HepG2 (cell line): ENCODE data around the gene PLCB1. TPM values are rescaled to one million over a fixed set of nuclear protein-coding genes. Genes with fewer than 3 reads are reported as not detected.

ENCODE experiments used
- ARNT ChIP-seq: fragments of 450-650 bp; IDR thresholded peaks from 2 replicates; pipeline ENCODE4 v1.6.1; 2017
- CREB1 ChIP-seq, 2 experiments: fragments of 450-650 bp in 1 of 2; IDR thresholded peaks; 2 replicates each; pipeline ENCODE4 v1.6.1; 2016 to 2017; ENCODE audit warnings: control low read depth in 1 of 2, mild to moderate bottlenecking in 1 of 2, missing compliant biosample characterization in 1 of 2, missing genetic modification characterization in 1 of 2
- GATAD2A ChIP-seq: IDR thresholded peaks from 2 replicates; pipeline ENCODE4 v1.6.1; 2016
- MAFG ChIP-seq: sonication (generic); formaldehyde crosslinking; IDR thresholded peaks from 2 replicates; pipeline ENCODE4 v1.5.1; 2020; ENCODE audit warnings: mild to moderate bottlenecking, missing genetic modification reagents
- NFIC ChIP-seq: IDR thresholded peaks from 2 replicates; pipeline ENCODE4 v1.6.1; 2012; ENCODE audit warnings: mild to moderate bottlenecking, low read length, inconsistent platforms
- NFRKB ChIP-seq: fragments of 450-650 bp; IDR thresholded peaks from 2 replicates; pipeline ENCODE4 v1.6.1; 2017
- RAD21 ChIP-seq: fragments of 450-650 bp; formaldehyde crosslinking; IDR thresholded peaks from 2 replicates; pipeline ENCODE4 v1.5.0; 2020; ENCODE audit warnings: mild to moderate bottlenecking
- RCOR2 ChIP-seq: IDR thresholded peaks from 2 replicates; pipeline ENCODE4 v1.6.1; 2016; ENCODE audit warnings: missing biosample characterization, missing genetic modification reagents
- SIX4 ChIP-seq: sonication (generic); formaldehyde crosslinking; IDR thresholded peaks from 2 replicates; pipeline ENCODE4 v1.4.0; 2020; ENCODE audit warnings: missing genetic modification reagents
- SRSF1 ChIP-seq: fragments of 200-400 bp; formaldehyde crosslinking; optimal IDR thresholded peaks from 2 replicates; pipeline ENCODE3; 2017; ENCODE audit warnings: mild to moderate bottlenecking, low read depth, low read length, moderate library complexity
- SSRP1 ChIP-seq: IDR thresholded peaks from 2 replicates; pipeline ENCODE4 v1.6.1; 2016; ENCODE audit warnings: control low read depth
- STAG1 ChIP-seq: sonication (generic); formaldehyde crosslinking; IDR thresholded peaks from 2 replicates; pipeline ENCODE4 v1.4.0; 2020; ENCODE audit warnings: missing genetic modification reagents
- TBL1XR1 ChIP-seq: fragments of 150-350 bp; IDR thresholded peaks from 2 replicates; pipeline ENCODE4 v1.6.1; 2014; ENCODE audit warnings: borderline replicate concordance, low read length; ENCODE audit not compliant: partially characterized antibody
- ZEB1 ChIP-seq: IDR thresholded peaks from 2 replicates; pipeline ENCODE4 v1.6.1; 2012; ENCODE audit warnings: mild to moderate bottlenecking, low read depth, inconsistent platforms; ENCODE audit not compliant: insufficient replicate concordance
- ZNF264 ChIP-seq: sonication (generic); formaldehyde crosslinking; IDR thresholded peaks from 2 replicates; pipeline ENCODE4 v1.4.0; 2020; ENCODE audit warnings: missing genetic modification reagents
- ZSCAN9 ChIP-seq: IDR thresholded peaks from 2 replicates; pipeline ENCODE4 v1.6.1; 2016; ENCODE audit warnings: borderline replicate concordance
- polyA plus RNA-seq, 8 experiments: library from polyadenylated mRNA; depleted of rRNA in 3 of 8; stranded (reverse) in 7 of 8; unstranded in 1 of 8; fragments of >200 nt; fragmentation: Illumina TruSeq in 4 of 8; extraction: Trizol in 4 of 8; gene quantifications; 2 replicates each; pipeline versions ENCODE4 v1.2.1 to v1.2.3, GENCODE V29; 2011 to 2016; ENCODE audit warnings: low read depth in 4 of 8, missing spikeins in 1 of 8, mixed read lengths in 1 of 8; ENCODE audit not compliant: insufficient read depth in 1 of 8
- total RNA-seq, 5 experiments: library from RNA; depleted of rRNA; stranded (reverse); fragments of >200 nt; fragmentation: Illumina TruSeq; extraction: Trizol; gene quantifications; 2 replicates each; pipeline ENCODE4 v1.2.3, GENCODE V29; 2016; ENCODE audit warnings: low read depth in 1 of 5
- TF ChIP-seq, protein P1 (sequence below): sonication (generic); formaldehyde crosslinking; IDR thresholded peaks from 2 replicates; pipeline ENCODE4 v1.5.1; 2020; ENCODE audit warnings: mild to moderate bottlenecking, missing genetic modification reagents, borderline replicate concordance
- TF ChIP-seq, protein P2 (sequence below): sonication (generic); formaldehyde crosslinking; IDR thresholded peaks from 2 replicates; pipeline ENCODE4 v1.4.0; 2020; ENCODE audit warnings: missing genetic modification reagents
- TF ChIP-seq, protein P3 (sequence below), 2 experiments: fragments of 450-650 bp in 1 of 2; sonication (generic) in 1 of 2; formaldehyde crosslinking; IDR thresholded peaks; 2 replicates each; pipeline versions ENCODE4 v1.5.0 to v1.8.0; 2020 to 2022; ENCODE audit warnings: mild to moderate bottlenecking in 1 of 2, missing genetic modification reagents in 1 of 2
- TF ChIP-seq, protein P4 (sequence below): sonication (generic); formaldehyde crosslinking; IDR thresholded peaks from 2 replicates; pipeline ENCODE4 v1.5.0; 2020; ENCODE audit warnings: mild to moderate bottlenecking, missing genetic modification reagents, borderline replicate concordance

PLCB1 gene
- total and polyA plus RNA-seq, 2 of the 13 experiments (the other 11 are each of a cell fraction or from before 2014, with no cell fraction given), result 42.4 to 55.9 TPM

DNA sequence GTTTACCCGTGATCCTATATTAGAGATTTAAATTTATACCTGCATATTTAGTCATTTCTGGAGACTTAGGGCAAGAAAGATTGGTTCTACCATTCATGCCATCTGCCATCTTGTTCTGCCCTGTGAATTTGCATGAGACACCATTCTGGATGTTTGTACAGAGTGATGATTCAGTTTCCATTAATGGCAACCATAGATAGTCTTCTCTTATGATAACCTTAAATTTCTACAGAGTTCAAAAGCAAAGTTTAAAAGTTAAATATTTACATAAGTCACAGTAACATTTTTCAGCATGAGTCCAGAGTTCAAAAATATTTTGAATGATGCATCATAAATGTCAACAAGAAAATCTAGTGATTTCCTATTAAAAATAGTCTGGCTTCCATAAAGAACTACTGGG lies 23.2 kb downstream of the PLCB1 start (continued):
- TF ChIP-seq, protein P1, sequence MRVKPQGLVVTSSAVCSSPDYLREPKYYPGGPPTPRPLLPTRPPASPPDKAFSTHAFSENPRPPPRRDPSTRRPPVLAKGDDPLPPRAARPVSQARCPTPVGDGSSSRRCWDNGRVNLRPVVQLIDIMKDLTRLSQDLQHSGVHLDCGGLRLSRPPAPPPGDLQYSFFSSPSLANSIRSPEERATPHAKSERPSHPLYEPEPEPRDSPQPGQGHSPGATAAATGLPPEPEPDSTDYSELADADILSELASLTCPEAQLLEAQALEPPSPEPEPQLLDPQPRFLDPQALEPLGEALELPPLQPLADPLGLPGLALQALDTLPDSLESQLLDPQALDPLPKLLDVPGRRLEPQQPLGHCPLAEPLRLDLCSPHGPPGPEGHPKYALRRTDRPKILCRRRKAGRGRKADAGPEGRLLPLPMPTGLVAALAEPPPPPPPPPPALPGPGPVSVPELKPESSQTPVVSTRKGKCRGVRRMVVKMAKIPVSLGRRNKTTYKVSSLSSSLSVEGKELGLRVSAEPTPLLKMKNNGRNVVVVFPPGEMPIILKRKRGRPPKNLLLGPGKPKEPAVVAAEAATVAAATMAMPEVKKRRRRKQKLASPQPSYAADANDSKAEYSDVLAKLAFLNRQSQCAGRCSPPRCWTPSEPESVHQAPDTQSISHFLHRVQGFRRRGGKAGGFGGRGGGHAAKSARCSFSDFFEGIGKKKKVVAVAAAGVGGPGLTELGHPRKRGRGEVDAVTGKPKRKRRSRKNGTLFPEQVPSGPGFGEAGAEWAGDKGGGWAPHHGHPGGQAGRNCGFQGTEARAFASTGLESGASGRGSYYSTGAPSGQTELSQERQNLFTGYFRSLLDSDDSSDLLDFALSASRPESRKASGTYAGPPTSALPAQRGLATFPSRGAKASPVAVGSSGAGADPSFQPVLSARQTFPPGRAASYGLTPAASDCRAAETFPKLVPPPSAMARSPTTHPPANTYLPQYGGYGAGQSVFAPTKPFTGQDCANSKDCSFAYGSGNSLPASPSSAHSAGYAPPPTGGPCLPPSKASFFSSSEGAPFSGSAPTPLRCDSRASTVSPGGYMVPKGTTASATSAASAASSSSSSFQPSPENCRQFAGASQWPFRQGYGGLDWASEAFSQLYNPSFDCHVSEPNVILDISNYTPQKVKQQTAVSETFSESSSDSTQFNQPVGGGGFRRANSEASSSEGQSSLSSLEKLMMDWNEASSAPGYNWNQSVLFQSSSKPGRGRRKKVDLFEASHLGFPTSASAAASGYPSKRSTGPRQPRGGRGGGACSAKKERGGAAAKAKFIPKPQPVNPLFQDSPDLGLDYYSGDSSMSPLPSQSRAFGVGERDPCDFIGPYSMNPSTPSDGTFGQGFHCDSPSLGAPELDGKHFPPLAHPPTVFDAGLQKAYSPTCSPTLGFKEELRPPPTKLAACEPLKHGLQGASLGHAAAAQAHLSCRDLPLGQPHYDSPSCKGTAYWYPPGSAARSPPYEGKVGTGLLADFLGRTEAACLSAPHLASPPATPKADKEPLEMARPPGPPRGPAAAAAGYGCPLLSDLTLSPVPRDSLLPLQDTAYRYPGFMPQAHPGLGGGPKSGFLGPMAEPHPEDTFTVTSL (CRISPR knock-in tag), result peak; percentile 54; the same call in 1 of the 2 replicates
- no peak for TF ChIP-seq SIX4 (CRISPR knock-in tag)
- TF ChIP-seq, protein P2, sequence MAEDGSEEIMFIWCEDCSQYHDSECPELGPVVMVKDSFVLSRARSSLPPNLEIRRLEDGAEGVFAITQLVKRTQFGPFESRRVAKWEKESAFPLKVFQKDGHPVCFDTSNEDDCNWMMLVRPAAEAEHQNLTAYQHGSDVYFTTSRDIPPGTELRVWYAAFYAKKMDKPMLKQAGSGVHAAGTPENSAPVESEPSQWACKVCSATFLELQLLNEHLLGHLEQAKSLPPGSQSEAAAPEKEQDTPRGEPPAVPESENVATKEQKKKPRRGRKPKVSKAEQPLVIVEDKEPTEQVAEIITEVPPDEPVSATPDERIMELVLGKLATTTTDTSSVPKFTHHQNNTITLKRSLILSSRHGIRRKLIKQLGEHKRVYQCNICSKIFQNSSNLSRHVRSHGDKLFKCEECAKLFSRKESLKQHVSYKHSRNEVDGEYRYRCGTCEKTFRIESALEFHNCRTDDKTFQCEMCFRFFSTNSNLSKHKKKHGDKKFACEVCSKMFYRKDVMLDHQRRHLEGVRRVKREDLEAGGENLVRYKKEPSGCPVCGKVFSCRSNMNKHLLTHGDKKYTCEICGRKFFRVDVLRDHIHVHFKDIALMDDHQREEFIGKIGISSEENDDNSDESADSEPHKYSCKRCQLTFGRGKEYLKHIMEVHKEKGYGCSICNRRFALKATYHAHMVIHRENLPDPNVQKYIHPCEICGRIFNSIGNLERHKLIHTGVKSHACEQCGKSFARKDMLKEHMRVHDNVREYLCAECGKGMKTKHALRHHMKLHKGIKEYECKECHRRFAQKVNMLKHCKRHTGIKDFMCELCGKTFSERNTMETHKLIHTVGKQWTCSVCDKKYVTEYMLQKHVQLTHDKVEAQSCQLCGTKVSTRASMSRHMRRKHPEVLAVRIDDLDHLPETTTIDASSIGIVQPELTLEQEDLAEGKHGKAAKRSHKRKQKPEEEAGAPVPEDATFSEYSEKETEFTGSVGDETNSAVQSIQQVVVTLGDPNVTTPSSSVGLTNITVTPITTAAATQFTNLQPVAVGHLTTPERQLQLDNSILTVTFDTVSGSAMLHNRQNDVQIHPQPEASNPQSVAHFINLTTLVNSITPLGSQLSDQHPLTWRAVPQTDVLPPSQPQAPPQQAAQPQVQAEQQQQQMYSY, result no peak
- TF ChIP-seq SRSF1, result no peak
- no peak for TF ChIP-seq STAG1
- no peak for TF ChIP-seq RAD21 (CRISPR knock-in tag)
- TF ChIP-seq, protein P3, sequence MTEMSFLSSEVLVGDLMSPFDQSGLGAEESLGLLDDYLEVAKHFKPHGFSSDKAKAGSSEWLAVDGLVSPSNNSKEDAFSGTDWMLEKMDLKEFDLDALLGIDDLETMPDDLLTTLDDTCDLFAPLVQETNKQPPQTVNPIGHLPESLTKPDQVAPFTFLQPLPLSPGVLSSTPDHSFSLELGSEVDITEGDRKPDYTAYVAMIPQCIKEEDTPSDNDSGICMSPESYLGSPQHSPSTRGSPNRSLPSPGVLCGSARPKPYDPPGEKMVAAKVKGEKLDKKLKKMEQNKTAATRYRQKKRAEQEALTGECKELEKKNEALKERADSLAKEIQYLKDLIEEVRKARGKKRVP (CRISPR knock-in tag; IDR thresholded peaks at IDR 0.05), result peak in 1 of 2 experiments; percentile 52; a peak in 1 of 4 replicates
- TF ChIP-seq NFRKB, result no peak
- 0 out of 2 replicates have a peak, but pooled peaks have one; percentile 14 for TF ChIP-seq RCOR2 (CRISPR knock-in tag)
- no peak for TF ChIP-seq ZSCAN9 (CRISPR knock-in tag)
- peak; percentile 79 for TF ChIP-seq GATAD2A
- TF ChIP-seq TBL1XR1, result no peak
- peak; percentile 80; the same call in 1 of the 2 replicates for TF ChIP-seq NFIC
- TF ChIP-seq MAFG (CRISPR knock-in tag), result no peak
- TF ChIP-seq ARNT, result no peak
- TF ChIP-seq CREB1 (IDR thresholded peaks at IDR 0.05), result peak; percentile 15; the same call in 1 of the 2 replicates
- 0 out of 2 replicates have a peak, but pooled peaks have one; percentile 27 for TF ChIP-seq CREB1 (CRISPR knock-in tag; IDR thresholded peaks at IDR 0.05)
- no peak for TF ChIP-seq ZEB1
- TF ChIP-seq, protein P4, sequence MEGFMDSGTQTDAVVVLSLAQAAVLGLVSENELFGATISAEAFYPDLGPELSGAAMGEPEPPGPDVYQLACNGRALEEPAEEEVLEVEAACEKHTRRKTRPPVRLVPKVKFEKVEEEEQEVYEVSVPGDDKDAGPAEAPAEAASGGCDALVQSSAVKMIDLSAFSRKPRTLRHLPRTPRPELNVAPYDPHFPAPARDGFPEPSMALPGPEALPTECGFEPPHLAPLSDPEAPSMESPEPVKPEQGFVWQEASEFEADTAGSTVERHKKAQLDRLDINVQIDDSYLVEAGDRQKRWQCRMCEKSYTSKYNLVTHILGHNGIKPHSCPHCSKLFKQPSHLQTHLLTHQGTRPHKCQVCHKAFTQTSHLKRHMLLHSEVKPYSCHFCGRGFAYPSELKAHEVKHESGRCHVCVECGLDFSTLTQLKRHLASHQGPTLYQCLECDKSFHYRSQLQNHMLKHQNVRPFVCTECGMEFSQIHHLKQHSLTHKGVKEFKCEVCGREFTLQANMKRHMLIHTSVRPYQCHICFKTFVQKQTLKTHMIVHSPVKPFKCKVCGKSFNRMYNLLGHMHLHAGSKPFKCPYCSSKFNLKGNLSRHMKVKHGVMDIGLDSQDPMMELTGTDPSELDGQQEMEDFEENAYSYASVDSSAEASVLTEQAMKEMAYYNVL (CRISPR knock-in tag), result no peak
- no peak for TF ChIP-seq ZNF264
- TF ChIP-seq SSRP1 (CRISPR knock-in tag), result 0 out of 2 replicates have a peak, but pooled peaks have one; percentile 42
